ENCODE data around the gene ALX3.

ALX3 gene

DNA sequence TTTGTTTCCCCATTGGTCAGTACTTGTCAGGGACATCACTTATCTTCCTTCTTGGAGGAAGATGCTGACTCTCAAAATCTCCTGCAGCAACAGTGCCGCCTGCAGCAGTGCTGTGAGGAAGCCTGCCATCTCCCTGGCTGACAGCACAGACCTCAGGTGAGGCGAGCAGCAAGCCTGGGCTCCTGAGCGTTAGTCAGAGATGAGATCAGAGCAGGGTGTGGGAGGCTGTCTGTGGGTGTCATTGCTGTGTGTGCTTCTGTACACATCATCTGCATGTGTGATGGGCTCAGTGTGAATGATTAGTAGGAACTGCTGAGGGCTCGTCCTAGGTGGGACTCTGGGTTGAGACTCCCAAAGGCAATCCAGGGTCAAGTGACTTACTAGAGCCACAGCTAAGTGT is 29.9 kb downstream of the ALX3 start:
- DNase-seq (ENCODE audit: low read depth), result no peak
- TF ChIP-seq MYC (IDR thresholded peaks at IDR 0.05; ENCODE audit: low read depth, low read length) (no peak), POLR2A (IDR thresholded peaks at IDR 0.05; ENCODE audit: extremely low read depth, insufficient read length) (no peak)
- TF ChIP-seq, protein P1, sequence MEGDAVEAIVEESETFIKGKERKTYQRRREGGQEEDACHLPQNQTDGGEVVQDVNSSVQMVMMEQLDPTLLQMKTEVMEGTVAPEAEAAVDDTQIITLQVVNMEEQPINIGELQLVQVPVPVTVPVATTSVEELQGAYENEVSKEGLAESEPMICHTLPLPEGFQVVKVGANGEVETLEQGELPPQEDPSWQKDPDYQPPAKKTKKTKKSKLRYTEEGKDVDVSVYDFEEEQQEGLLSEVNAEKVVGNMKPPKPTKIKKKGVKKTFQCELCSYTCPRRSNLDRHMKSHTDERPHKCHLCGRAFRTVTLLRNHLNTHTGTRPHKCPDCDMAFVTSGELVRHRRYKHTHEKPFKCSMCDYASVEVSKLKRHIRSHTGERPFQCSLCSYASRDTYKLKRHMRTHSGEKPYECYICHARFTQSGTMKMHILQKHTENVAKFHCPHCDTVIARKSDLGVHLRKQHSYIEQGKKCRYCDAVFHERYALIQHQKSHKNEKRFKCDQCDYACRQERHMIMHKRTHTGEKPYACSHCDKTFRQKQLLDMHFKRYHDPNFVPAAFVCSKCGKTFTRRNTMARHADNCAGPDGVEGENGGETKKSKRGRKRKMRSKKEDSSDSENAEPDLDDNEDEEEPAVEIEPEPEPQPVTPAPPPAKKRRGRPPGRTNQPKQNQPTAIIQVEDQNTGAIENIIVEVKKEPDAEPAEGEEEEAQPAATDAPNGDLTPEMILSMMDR (IDR thresholded peaks at IDR 0.05; ENCODE audit: low read depth, low read length), result no peak
- TF ChIP-seq, protein P2, sequence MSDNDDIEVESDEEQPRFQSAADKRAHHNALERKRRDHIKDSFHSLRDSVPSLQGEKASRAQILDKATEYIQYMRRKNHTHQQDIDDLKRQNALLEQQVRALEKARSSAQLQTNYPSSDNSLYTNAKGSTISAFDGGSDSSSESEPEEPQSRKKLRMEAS (IDR thresholded peaks at IDR 0.05; ENCODE audit: low read depth, low read length), result no peak
- H3K4me3 ChIP-seq (ENCODE audit: low read depth, low read length), result no peak overlapping the region

DNA sequence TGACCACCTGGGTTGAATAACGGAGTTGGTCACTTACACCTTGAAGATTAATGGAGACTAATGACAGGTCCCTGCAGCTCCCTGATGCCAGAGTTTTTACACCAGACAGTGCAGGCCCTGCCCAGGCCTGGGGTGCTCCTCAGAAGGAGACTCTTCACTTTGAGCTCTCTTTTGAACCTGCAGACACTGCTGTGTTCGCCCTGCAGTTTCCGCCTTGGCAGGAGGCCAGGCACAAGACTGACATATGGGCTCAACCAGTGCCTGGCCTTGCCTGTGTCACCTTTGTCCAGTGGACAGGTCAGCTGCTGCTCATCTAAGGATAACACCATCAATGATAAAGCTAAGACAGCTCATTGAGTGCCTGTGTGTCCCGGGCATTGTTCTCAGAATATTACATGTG is 30.8 kb downstream of the ALX3 start:
- DNase-seq (ENCODE audit: low read depth), result no peak
- no peak for TF ChIP-seq POLR2A (IDR thresholded peaks at IDR 0.05; ENCODE audit: extremely low read depth, insufficient read length)
- TF ChIP-seq, protein P1 (IDR thresholded peaks at IDR 0.05; ENCODE audit: low read depth, low read length), result no peak
- TF ChIP-seq, protein P2 (IDR thresholded peaks at IDR 0.05; ENCODE audit: low read depth, low read length), result no peak
- no peak for TF ChIP-seq MYC (IDR thresholded peaks at IDR 0.05; ENCODE audit: low read depth, low read length)

DNA sequence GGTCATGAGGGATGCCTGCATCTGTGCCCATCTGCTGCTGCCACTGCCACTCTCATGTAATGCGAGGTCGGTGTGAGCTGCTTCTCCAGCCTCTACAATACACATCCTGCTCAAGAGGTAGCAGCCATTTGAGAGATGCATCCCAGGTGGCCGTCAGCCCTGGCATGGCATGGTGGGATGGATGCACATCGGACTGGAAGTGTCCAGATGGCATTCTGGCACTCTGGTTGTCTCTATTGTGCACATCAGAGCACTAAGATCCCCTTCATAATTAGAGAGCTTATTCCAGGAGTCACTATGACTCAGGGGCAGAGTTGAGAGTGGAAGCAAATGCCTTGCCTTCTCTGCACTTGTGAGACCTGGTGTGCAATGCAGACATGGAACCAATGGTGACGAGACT is 32.2 kb downstream of the ALX3 start:
- TF ChIP-seq MYC (IDR thresholded peaks at IDR 0.05; ENCODE audit: low read depth, low read length), result no peak
- TF ChIP-seq, protein P1 (IDR thresholded peaks at IDR 0.05; ENCODE audit: low read depth, low read length), result no peak
- TF ChIP-seq POLR2A (IDR thresholded peaks at IDR 0.05; ENCODE audit: extremely low read depth, insufficient read length), result no peak
- TF ChIP-seq, protein P2 (IDR thresholded peaks at IDR 0.05; ENCODE audit: low read depth, low read length), result no peak
- no peak for DNase-seq (ENCODE audit: low read depth)
- H3K4me3 ChIP-seq (ENCODE audit: low read depth, low read length), result no peak overlapping the region

More for the DNA sequence above, 30.8 kb downstream of the ALX3 start:
- no peak overlapping the region for H3K4me3 ChIP-seq (ENCODE audit: low read depth, low read length)

DNA sequence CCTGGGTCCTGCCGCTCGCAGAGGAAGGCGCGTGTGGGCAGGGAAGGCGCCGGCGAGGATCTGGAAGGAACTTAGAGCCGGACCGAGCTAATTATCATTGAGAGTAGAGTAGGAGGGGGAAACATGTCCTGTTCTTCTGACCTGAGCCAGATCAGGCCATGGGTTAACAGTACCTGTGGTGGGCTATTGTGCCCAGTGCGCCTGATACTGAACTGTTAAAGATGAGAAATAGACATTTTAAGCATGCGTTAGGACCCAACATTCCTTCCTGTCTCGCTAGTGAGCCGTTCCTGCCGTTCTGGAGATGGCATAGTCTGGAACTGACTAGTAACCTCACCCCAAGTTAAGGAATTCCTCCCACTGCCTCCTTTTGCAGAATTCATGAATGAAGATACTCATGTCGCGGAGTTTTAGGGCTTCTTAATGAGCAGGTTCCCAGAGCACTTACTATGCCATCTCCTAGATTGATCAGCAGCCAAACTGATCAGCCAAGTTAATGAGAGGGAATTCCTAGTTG is 35.2 kb downstream of the ALX3 start:
- no peak for DNase-seq (ENCODE audit: low read depth)
- TF ChIP-seq, protein P2 (IDR thresholded peaks at IDR 0.05; ENCODE audit: low read depth, low read length), result no peak
- TF ChIP-seq POLR2A (IDR thresholded peaks at IDR 0.05; ENCODE audit: extremely low read depth, insufficient read length), result no peak
- TF ChIP-seq, protein P1 (IDR thresholded peaks at IDR 0.05; ENCODE audit: low read depth, low read length), result no peak
- TF ChIP-seq MYC (IDR thresholded peaks at IDR 0.05; ENCODE audit: low read depth, low read length), result no peak
- H3K4me3 ChIP-seq (ENCODE audit: low read depth, low read length), result peak overlapping the region; percentile 92

DNA sequence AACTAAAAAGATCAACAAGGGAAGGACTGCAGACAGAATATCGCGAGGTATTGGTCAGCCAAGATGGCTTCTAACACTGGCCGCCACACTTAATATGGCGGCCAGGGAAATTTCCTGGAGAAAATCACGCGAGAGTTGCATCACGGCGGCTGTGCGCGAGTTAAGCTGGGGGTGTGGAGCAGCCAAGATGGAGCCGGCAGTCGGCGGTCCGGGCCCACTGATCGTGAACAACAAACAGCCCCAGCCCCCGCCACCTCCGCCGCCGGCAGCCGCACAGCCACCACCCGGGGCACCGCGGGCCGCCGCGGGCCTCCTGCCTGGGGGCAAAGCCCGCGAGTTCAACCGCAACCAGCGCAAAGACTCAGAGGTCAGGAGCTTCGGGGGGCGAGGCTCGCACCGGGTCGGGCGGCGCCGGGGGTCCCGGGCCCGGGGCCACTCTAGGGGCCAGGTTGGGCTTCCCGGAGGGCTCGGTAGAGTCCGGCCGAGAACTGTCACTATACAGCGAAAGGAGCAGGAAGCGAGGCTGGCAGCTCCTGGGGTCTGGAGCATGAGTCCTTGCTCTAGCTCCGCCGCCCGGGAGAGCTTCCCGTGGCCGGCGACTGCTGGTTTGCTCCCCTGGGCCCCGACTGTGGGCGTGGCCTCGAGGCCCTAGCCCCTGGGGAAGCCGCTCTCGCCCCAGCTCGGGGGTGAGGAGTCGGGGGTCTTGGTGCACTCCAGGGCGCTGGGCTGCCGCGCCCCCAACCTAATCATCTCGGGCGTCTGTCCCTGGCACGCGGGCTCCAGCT is 35.8 kb downstream of the ALX3 start, which contains the start of gene STRIP1:
TSS of gene STRIP1 (plus strand) at position 174 of the 785 bp plus-strand sequence. CDS start at position 188, 14 bp downstream.
- TF ChIP-seq, protein P2 (IDR thresholded peaks at IDR 0.05; ENCODE audit: low read depth, low read length), result peak; percentile 79
- TF ChIP-seq MYC (IDR thresholded peaks at IDR 0.05; ENCODE audit: low read depth, low read length) (peak; percentile 95), POLR2A (IDR thresholded peaks at IDR 0.05; ENCODE audit: extremely low read depth, insufficient read length) (peak; percentile 71)
- TF ChIP-seq, protein P1 (IDR thresholded peaks at IDR 0.05; ENCODE audit: low read depth, low read length), result no peak
- H3K4me3 ChIP-seq (ENCODE audit: low read depth, low read length), result peak within 1 kb of the TSS; percentile 92
- DNase-seq (ENCODE audit: low read depth), result peak; percentile 97
